ENCODE measurements around the gene NMNAT2. TPM values are rescaled to one million over a fixed set of nuclear protein-coding genes. Genes with fewer than 3 reads are reported as not detected.

NMNAT2 gene
- total RNA-seq, 1 experiment from 2014 or later = 0.17 TPM

DNA sequence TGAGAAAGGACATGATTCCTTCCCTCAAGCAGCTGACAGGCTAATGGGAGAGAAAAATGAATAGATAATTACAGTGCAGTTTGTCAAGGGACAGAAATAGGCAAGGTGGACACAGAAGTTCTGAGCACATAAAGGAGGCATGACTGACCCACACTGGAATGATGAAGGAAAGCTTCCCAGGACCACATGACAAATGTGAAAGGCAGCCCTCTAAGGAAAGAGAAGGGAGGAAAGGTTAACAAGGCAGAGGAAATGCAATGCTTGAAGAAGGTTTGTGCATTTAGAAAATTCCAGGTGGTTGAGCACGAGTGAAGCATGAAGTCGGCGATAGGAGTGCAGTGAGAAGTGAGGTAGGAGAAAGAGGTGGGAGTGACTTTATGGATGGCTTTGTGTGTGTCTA, 194.7 kb downstream of the NMNAT2 start:
- H3K9me3 ChIP-seq (ENCODE audit: low read depth, low read length, poor library complexity, severe bottlenecking) = no peaks in the 10 kb centered on the region
- DNase-seq (ENCODE audit: low spot score) = no peak
- ChIA-PET CTCF (no interaction called here), POLR2A (ENCODE audit: low non-redundant PET) (no interaction called here)
- no peak overlapping the region for H3K27ac ChIP-seq (ENCODE audit: low read depth, low read length, poor library complexity, severe bottlenecking)
- H3K27me3 ChIP-seq (replicated peaks; ENCODE audit: insufficient read depth, low read depth, low read length, poor library complexity) = no peaks in the 10 kb centered on the region
- H3K4me1 ChIP-seq (ENCODE audit: insufficient read depth, low read length, poor library complexity, severe bottlenecking) = peaks cover 14% of the 10 kb centered on the region
- no TSS peak for BruUV-seq (replicated peaks)
- TF ChIP-seq EZH2 (IDR thresholded peaks at IDR 0.05; ENCODE audit: borderline replicate concordance, low read depth, low read length, poor library complexity, severe bottlenecking) = no peak
- TF ChIP-seq, protein P1, sequence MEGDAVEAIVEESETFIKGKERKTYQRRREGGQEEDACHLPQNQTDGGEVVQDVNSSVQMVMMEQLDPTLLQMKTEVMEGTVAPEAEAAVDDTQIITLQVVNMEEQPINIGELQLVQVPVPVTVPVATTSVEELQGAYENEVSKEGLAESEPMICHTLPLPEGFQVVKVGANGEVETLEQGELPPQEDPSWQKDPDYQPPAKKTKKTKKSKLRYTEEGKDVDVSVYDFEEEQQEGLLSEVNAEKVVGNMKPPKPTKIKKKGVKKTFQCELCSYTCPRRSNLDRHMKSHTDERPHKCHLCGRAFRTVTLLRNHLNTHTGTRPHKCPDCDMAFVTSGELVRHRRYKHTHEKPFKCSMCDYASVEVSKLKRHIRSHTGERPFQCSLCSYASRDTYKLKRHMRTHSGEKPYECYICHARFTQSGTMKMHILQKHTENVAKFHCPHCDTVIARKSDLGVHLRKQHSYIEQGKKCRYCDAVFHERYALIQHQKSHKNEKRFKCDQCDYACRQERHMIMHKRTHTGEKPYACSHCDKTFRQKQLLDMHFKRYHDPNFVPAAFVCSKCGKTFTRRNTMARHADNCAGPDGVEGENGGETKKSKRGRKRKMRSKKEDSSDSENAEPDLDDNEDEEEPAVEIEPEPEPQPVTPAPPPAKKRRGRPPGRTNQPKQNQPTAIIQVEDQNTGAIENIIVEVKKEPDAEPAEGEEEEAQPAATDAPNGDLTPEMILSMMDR (conservative IDR thresholded peaks at IDR 0.05; ENCODE audit: low read depth, low read length) = no peak
- no peaks in the 10 kb centered on the region for H3K36me3 ChIP-seq (ENCODE audit: insufficient read depth, low read length, poor library complexity, severe bottlenecking)
- intact Hi-C loops (cut with micrococcal nuclease; ENCODE audit: unreplicated experiment) = no loop called here
- H3K4me3 ChIP-seq (ENCODE audit: low read depth, low read length, poor library complexity, severe bottlenecking) = no peak overlapping the region

DNA sequence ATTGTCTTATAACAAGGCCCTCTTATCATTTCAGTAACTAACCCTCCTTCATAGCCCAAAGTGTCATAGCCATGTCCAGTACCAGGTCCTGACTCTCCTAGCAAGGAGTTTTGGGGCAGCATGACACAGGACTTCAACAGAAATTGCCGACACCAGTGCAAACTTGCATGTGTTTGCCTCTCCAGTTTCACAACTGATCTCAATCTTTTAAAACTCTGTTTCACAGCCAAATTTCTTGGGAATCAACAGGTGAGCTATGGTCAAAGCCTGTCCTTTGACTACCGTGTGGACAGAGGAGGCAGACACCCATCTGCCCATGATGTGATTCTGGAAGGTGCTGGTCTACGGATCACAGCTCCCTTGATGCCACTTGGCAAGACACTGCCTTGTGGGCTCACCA, 195.3 kb downstream of the NMNAT2 start:
- Histone ChIP-seq H3K4me1 (ENCODE audit: insufficient read depth, low read length, poor library complexity, severe bottlenecking) (peaks cover 20% of the 10 kb centered on the region), H3K36me3 (ENCODE audit: insufficient read depth, low read length, poor library complexity, severe bottlenecking) (no peaks in the 10 kb centered on the region), H3K27ac (ENCODE audit: low read depth, low read length, poor library complexity, severe bottlenecking) (no peak overlapping the region), H3K27me3 (replicated peaks; ENCODE audit: insufficient read depth, low read depth, low read length, poor library complexity) (no peaks in the 10 kb centered on the region), H3K9me3 (ENCODE audit: low read depth, low read length, poor library complexity, severe bottlenecking) (no peaks in the 10 kb centered on the region), H3K4me3 (ENCODE audit: low read depth, low read length, poor library complexity, severe bottlenecking) (no peak overlapping the region)
- no peak for TF ChIP-seq EZH2 (IDR thresholded peaks at IDR 0.05; ENCODE audit: borderline replicate concordance, low read depth, low read length, poor library complexity, severe bottlenecking)
- TF ChIP-seq, protein P1 (conservative IDR thresholded peaks at IDR 0.05; ENCODE audit: low read depth, low read length) = no peak
- CTCF ChIA-PET = no interaction called here
- POLR2A ChIA-PET (ENCODE audit: low non-redundant PET) = no interaction called here
- intact Hi-C loops (cut with micrococcal nuclease; ENCODE audit: unreplicated experiment) = no loop called here
- DNase-seq (ENCODE audit: low spot score) = no peak
- BruUV-seq (replicated peaks) = no TSS peak

DNA sequence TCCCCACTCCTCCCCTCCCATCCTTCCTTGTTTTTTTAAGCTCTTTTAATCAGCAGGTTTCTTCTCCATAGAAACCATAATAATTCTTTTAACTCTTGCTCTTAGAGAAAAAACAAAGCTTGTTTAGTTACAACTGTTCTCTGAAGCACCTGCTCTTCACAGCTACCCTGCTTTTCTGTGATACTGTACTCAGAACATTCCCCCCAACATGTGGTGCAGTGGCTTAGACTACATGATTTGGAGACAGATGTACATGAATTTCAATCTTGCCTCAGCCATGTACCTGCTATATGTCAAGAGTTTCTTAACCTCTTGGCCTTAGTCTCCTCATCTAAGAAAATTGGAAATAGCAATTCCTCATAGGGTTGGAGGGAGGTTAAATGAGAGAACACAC, 198.6 kb downstream of the NMNAT2 start:
- intact Hi-C loops (cut with micrococcal nuclease; ENCODE audit: unreplicated experiment) = no loop called here
- BruUV-seq (replicated peaks) = no TSS peak
- H3K27me3 ChIP-seq (replicated peaks; ENCODE audit: insufficient read depth, low read depth, low read length, poor library complexity) = no peaks in the 10 kb centered on the region

More for the DNA sequence above, 198.6 kb downstream of the NMNAT2 start:
- H3K4me1 ChIP-seq (ENCODE audit: insufficient read depth, low read length, poor library complexity, severe bottlenecking) = peaks cover 20% of the 10 kb centered on the region
- H3K36me3 ChIP-seq (ENCODE audit: insufficient read depth, low read length, poor library complexity, severe bottlenecking) = no peaks in the 10 kb centered on the region
- no peaks in the 10 kb centered on the region for H3K9me3 ChIP-seq (ENCODE audit: low read depth, low read length, poor library complexity, severe bottlenecking)
- H3K27ac ChIP-seq (ENCODE audit: low read depth, low read length, poor library complexity, severe bottlenecking) = no peak overlapping the region
- DNase-seq (ENCODE audit: low spot score) = no peak
- TF ChIP-seq, protein P1 (conservative IDR thresholded peaks at IDR 0.05; ENCODE audit: low read depth, low read length) = no peak
- TF ChIP-seq EZH2 (IDR thresholded peaks at IDR 0.05; ENCODE audit: borderline replicate concordance, low read depth, low read length, poor library complexity, severe bottlenecking) = no peak
- POLR2A ChIA-PET (ENCODE audit: low non-redundant PET) = no interaction called here
- CTCF ChIA-PET = interaction anchor here (0.8 kb wide), 1 partner anchor 9 kb away, joined by 3 read pairs; no protein-coding TSS in a partner anchor
- no peak overlapping the region for H3K4me3 ChIP-seq (ENCODE audit: low read depth, low read length, poor library complexity, severe bottlenecking)
